IPS DF 6.9 (cell line): Measurements from ENCODE around the gene GNPAT.

Source experiments
- DNase-seq: peaks from one replicate; pipeline ENCODE4 v3.0.0-alpha.2; 2013; ENCODE audit warnings: low read depth, low spot score
- H3K27ac ChIP-seq: one replicate; pipeline ENCODE4 v1.5.1; 2013; ENCODE audit warnings: low read length, control low read depth
- H3K27me3 ChIP-seq: 2 replicates; pipeline ENCODE4 v1.6.1; 2013; ENCODE audit warnings: mild to moderate bottlenecking, low read length; ENCODE audit not compliant: control insufficient read depth, insufficient read depth
- H3K36me3 ChIP-seq: 2 replicates; pipeline ENCODE4 v1.6.1; 2013; ENCODE audit warnings: low read length; ENCODE audit not compliant: control insufficient read depth, insufficient read depth
- H3K4me1 ChIP-seq: 2 replicates; pipeline ENCODE4 v1.6.1; 2013; ENCODE audit warnings: low read length; ENCODE audit not compliant: control insufficient read depth, insufficient read depth
- H3K4me3 ChIP-seq: 2 replicates; pipeline ENCODE4 v1.5.1; 2013; ENCODE audit warnings: mild to moderate bottlenecking, low read length
- H3K9me3 ChIP-seq: 2 replicates; pipeline ENCODE4 v1.6.1; 2013; ENCODE audit warnings: low read length, inconsistent platforms; ENCODE audit not compliant: control insufficient read depth, insufficient read depth
- WGBS: extraction: QIAGEN DNeasy Blood & Tissue Kit; methylation state at CpG from one replicate; pipeline ENCODE4 v1.1.7; 2013; ENCODE audit warnings: mixed read lengths, missing lambda C conversion rate; ENCODE audit not compliant: insufficient read length, insufficient coverage; 5-methylcytosine and 5-hydroxymethylcytosine counted together

The GNPAT gene

GRCh38 chr1:231274119-231274825, 33.3 kb downstream of the GNPAT start:
- no peaks in the 10 kb centered on the region for H3K27me3 ChIP-seq
- H3K4me1 ChIP-seq = no peaks in the 10 kb centered on the region
- H3K36me3 ChIP-seq = peaks cover 6% of the 10 kb centered on the region; the same call in 1 of the 2 replicates
- no CpG with 5 or more reads among the region's 8 CpGs for WGBS
- no peaks in the 10 kb centered on the region for H3K9me3 ChIP-seq
- H3K4me3 ChIP-seq = no peak overlapping the region
- no peak for DNase-seq
- H3K27ac ChIP-seq = no peak overlapping the region

GRCh38 chr1:231278100-231278790, 37.2 kb downstream of the GNPAT start:
- no peak for DNase-seq
- no CpG with 5 or more reads among the region's 9 CpGs for WGBS

GRCh38 chr1:231279081-231279480, 38.1 kb downstream of the GNPAT start:
- no peak overlapping the region for H3K27ac ChIP-seq
- no peaks in the 10 kb centered on the region for H3K27me3 ChIP-seq
- H3K36me3 ChIP-seq = peaks cover 1% of the 10 kb centered on the region; the same call in 1 of the 2 replicates
- DNase-seq = no peak
- WGBS = no CpG with 5 or more reads among the region's 1 CpG
- H3K9me3 ChIP-seq = no peaks in the 10 kb centered on the region
- no peaks in the 10 kb centered on the region for H3K4me1 ChIP-seq
- H3K4me3 ChIP-seq = no peak overlapping the region

More at GRCh38 chr1:231278100-231278790, 37.2 kb downstream of the GNPAT start:
- H3K9me3 ChIP-seq = no peaks in the 10 kb centered on the region
- H3K4me1 ChIP-seq = no peaks in the 10 kb centered on the region
- peaks cover 2% of the 10 kb centered on the region; the same call in 1 of the 2 replicates for H3K36me3 ChIP-seq
- H3K27me3 ChIP-seq = no peaks in the 10 kb centered on the region
- no peak overlapping the region for H3K4me3 ChIP-seq
- no peak overlapping the region for H3K27ac ChIP-seq

GRCh38 chr1:231279683-231280082, 38.7 kb downstream of the GNPAT start:
- no peaks in the 10 kb centered on the region for H3K27me3 ChIP-seq
- H3K27ac ChIP-seq = no peak overlapping the region
- no peaks in the 10 kb centered on the region for H3K4me1 ChIP-seq
- H3K4me3 ChIP-seq = no peak overlapping the region
- no peak for DNase-seq
- 100% methylated on average over 1 of the region's 7 CpGs for WGBS
- no peaks in the 10 kb centered on the region for H3K9me3 ChIP-seq
- H3K36me3 ChIP-seq = no peaks in the 10 kb centered on the region; the same call in 1 of the 2 replicates

- H3K27ac ChIP-seq = no peak overlapping the region
- H3K27me3 ChIP-seq = no peaks in the 10 kb centered on the region
- no peak for DNase-seq
- H3K36me3 ChIP-seq = no peaks in the 10 kb centered on the region
- no peaks in the 10 kb centered on the region for H3K9me3 ChIP-seq
- no peak overlapping the region for H3K4me3 ChIP-seq
- no peaks in the 10 kb centered on the region for H3K4me1 ChIP-seq
- no CpG with 5 or more reads among the region's 6 CpGs for WGBS
These were observed 43.4 kb downstream of the GNPAT start for GRCh38 chr1:231284441-231284840.

GRCh38 chr1:231286603-231287002, 45.6 kb downstream of the GNPAT start:
- no peak overlapping the region for H3K27ac ChIP-seq
- no peaks in the 10 kb centered on the region for H3K4me1 ChIP-seq
- no peaks in the 10 kb centered on the region for H3K9me3 ChIP-seq
- H3K4me3 ChIP-seq = no peak overlapping the region
- WGBS = no CpG with 5 or more reads among the region's 6 CpGs
- H3K27me3 ChIP-seq = no peaks in the 10 kb centered on the region
- no peaks in the 10 kb centered on the region for H3K36me3 ChIP-seq
- DNase-seq = no peak

GRCh38 chr1:231295938-231296337, 54.9 kb downstream of the GNPAT start:
- Histone ChIP-seq H3K4me3 (no peak overlapping the region), H3K27ac (no peak overlapping the region), H3K4me1 (no peaks in the 10 kb centered on the region), H3K27me3 (no peaks in the 10 kb centered on the region), H3K9me3 (no peaks in the 10 kb centered on the region), H3K36me3 (no peaks in the 10 kb centered on the region)
- WGBS = no CpG with 5 or more reads among the region's 4 CpGs
- DNase-seq = no peak

- no peaks in the 10 kb centered on the region for H3K36me3 ChIP-seq
- H3K27me3 ChIP-seq = no peaks in the 10 kb centered on the region
- DNase-seq = no peak
- H3K27ac ChIP-seq = no peak overlapping the region
- no CpG with 5 or more reads among the region's 3 CpGs for WGBS
- H3K9me3 ChIP-seq = no peaks in the 10 kb centered on the region
- no peak overlapping the region for H3K4me3 ChIP-seq
- no peaks in the 10 kb centered on the region for H3K4me1 ChIP-seq
These were observed 61.0 kb downstream of the GNPAT start for GRCh38 chr1:231301990-231302389.

GRCh38 chr1:231310391-231310934, 69.5 kb downstream of the GNPAT start:
- no peaks in the 10 kb centered on the region for H3K36me3 ChIP-seq
- no peaks in the 10 kb centered on the region for H3K27me3 ChIP-seq
- no peaks in the 10 kb centered on the region for H3K4me1 ChIP-seq
- no peak overlapping the region for H3K27ac ChIP-seq
- H3K4me3 ChIP-seq = no peak overlapping the region
- no CpG with 5 or more reads among the region's 10 CpGs for WGBS
- DNase-seq = no peak
- no peaks in the 10 kb centered on the region for H3K9me3 ChIP-seq

GRCh38 chr1:231311720-231312431, 70.9 kb downstream of the GNPAT start:
- no peak for DNase-seq
- Histone ChIP-seq H3K27ac (no peak overlapping the region), H3K9me3 (no peaks in the 10 kb centered on the region), H3K27me3 (no peaks in the 10 kb centered on the region), H3K4me1 (no peaks in the 10 kb centered on the region), H3K36me3 (no peaks in the 10 kb centered on the region), H3K4me3 (no peak overlapping the region)
- WGBS = no CpG with 5 or more reads among the region's 8 CpGs
